Duodenal mucosa (tissue), 2 donors: ENCODE measurements around the gene AP1AR.
"Not testable (repeated sequence)": the region's sequence is repeated elsewhere in the genome, so short reads cannot be mapped to it uniquely, and the experiment has no call there.

Source experiments
- H3K27ac ChIP-seq: one replicate; pipeline ENCODE4 v1.7.0; 2013; ENCODE audit warnings: low read depth, low read length
- H3K27me3 ChIP-seq, 2 donors: one replicate each; pipeline ENCODE4 v1.7.0; 2013; ENCODE audit warnings: low read length in 2 of 2, control low read depth in 1 of 2; ENCODE audit not compliant: insufficient read depth in 2 of 2, control insufficient read depth in 1 of 2
- H3K36me3 ChIP-seq, 2 donors: one replicate each; pipeline ENCODE4 v1.7.0; 2013; ENCODE audit warnings: low read length in 2 of 2, control low read depth in 1 of 2; ENCODE audit not compliant: insufficient read depth in 2 of 2, control insufficient read depth in 1 of 2
- H3K4me1 ChIP-seq, 2 donors: one replicate each; pipeline ENCODE4 v1.7.0; 2013; ENCODE audit warnings: low read length in 2 of 2, control low read depth in 1 of 2; ENCODE audit not compliant: insufficient read depth in 2 of 2, control insufficient read depth in 1 of 2
- H3K4me3 ChIP-seq, 2 donors: one replicate each; pipeline ENCODE4 v1.7.0; 2013; ENCODE audit warnings: low read length in 2 of 2, low read depth in 1 of 2
- H3K9ac ChIP-seq, 2 donors: one replicate each; pipeline ENCODE4 v1.7.0; 2013; ENCODE audit warnings: low read length in 2 of 2, low read depth in 1 of 2
- H3K9me3 ChIP-seq, 2 donors: one replicate each; pipeline ENCODE4 v1.7.0; 2013; ENCODE audit warnings: low read length in 2 of 2, control low read depth in 1 of 2; ENCODE audit not compliant: control insufficient read depth in 1 of 2

AP1AR gene

DNA sequence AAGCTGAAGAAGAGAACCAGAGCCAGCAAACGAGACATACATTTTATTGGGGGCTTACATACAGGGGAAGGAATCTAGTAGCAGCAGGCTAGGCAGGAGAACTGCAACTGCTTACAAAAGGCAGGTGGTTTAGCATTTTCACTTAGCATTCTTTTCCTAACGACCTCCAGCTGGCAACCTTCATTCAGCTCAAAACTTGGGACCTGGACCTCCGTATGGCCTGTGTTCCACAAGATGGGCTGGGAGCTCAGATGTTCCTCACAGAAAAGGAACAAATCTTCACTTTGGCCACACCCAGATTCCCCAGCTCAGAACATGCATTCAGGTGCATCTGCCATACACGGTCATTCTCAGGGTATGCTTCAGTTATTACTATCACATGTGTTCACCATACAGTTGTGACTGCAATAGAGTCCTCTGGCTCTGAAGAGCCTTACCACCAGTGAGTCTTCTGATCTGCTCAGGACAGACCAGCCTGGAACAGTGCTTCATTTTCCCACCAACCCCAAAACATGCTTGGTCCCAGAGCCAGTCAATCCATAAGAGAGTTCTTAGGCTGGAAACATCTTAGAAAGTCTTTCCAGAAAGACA is 29.6 kb upstream of the AP1AR start:
- Histone ChIP-seq H3K27ac (no peak overlapping the region), H3K27me3 (no peaks in the 10 kb centered on the region), H3K4me1 (no peaks in the 10 kb centered on the region), H3K9me3 (no peaks in the 10 kb centered on the region), H3K9ac (no peak overlapping the region), H3K4me3 (no peak overlapping the region), H3K36me3 (no peaks in the 10 kb centered on the region)

DNA sequence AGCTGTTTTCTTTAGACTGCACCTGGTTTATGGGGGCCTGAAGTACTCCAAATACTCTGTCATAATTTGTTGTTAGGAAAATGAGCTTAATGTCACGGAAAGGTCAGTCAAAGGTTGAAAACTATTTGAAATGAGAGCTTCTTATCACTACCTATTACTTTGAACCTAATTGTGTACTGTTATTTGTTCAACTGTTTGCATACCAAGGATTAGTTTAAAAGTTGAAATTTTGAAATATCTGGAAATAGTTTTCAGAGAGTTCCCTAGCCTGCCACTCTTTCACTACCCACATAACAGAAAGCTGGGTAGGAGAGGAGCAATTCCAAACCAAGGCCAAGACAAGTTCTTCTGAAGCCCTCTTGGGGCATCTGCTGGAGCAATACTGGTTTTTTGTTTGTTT is 28.0 kb upstream of the AP1AR start:
- Histone ChIP-seq H3K36me3 (no peaks in the 10 kb centered on the region), H3K9ac (no peak overlapping the region), H3K9me3 (no peaks in the 10 kb centered on the region), H3K27ac (no peak overlapping the region), H3K4me1 (no peaks in the 10 kb centered on the region), H3K27me3 (no peaks in the 10 kb centered on the region), H3K4me3 (no peak overlapping the region)

DNA sequence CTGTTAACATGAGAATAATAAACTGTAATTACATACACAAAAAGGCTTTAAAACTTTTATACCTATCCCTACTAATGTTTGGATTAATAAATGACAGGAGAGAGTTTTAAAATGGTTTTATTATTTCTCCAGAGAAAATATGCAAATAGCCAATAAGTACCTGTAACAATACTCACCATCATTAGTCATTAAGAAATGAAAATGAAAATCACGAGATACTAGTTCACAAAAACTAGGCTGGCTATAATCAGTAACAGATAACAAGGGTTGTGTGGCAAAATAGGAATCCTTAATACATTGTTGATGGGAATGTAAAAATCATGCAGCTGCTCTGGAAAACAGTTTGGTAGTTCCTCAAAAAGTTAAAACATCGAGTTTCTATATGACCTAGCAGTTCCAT is 25.2 kb upstream of the AP1AR start:
- no peak overlapping the region for H3K9ac ChIP-seq
- H3K4me3 ChIP-seq: no peak overlapping the region
- no peaks in the 10 kb centered on the region for H3K36me3 ChIP-seq
- H3K4me1 ChIP-seq: no peaks in the 10 kb centered on the region
- H3K27me3 ChIP-seq: no peaks in the 10 kb centered on the region
- H3K9me3 ChIP-seq: no peaks in the 10 kb centered on the region
- no peak overlapping the region for H3K27ac ChIP-seq

DNA sequence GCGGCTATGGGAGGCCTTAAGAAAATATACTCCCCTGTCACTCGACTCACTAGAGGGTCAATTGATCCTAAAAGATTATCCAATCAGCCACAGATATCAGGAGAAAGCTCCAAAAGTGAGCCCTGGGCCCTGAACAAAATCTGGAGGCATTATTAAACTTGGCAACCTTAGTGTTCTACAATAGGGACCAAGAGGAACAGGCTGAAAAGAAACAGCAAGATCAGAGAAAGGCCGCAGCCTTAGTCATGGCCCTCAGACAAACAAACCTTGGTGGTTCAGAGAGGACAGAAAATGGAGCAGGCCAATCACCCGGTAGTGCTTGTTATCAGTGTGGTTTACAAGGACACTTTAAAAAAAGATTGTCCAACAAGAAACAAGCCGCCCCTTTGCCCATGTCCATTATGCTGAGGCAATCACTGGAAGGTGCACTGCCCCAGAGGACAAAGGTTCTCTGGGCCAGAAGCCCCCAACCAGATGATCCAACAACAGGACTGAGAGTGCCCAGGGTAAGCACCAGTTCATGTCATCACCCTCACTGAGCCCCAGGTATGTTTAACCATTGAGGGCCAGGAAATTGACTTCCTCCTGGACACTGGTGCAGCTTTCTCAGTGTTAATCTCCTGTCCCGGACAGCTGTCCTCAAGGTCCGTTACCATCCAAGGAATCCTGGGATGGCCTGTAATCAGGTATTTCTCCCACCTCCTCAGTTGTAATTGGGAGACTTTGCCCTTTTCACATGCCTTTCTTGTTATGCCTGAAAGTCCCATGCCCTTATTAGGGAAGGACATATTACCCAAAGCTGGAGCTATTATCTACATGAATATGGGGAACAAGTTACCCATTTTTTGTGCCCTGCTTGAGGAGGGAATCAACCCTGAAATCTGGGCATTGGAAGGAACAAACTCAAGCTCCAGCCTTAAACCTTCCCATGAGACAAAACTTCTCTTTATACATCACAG is 23.2 kb upstream of the AP1AR start:
- H3K27ac ChIP-seq, H3K36me3 ChIP-seq, H3K4me3 ChIP-seq, H3K9me3 ChIP-seq, H3K9ac ChIP-seq, H3K27me3 ChIP-seq, H3K4me1 ChIP-seq: not testable (repeated sequence)

DNA sequence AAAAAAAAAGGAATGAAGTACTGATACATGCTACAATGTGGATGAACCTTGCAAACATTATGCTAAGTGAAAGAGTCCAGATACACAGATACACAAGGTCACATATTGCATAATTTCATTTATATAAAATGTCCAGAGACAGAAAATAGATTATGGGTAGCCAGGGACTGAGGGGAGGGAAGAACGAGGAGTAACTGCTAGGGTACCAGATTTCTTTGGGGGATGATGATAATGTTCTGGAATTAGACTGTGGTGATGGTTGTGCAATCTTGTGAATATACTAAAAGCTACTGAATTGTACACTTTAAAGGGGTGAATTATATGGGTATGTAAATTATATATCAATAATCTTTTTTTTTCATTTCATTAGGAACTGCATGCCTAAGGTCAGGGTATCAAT is 20.8 kb upstream of the AP1AR start:
- Histone ChIP-seq H3K27ac (no peak overlapping the region), H3K9ac (no peak overlapping the region), H3K4me1 (no peaks in the 10 kb centered on the region), H3K9me3 (no peaks in the 10 kb centered on the region), H3K4me3 (no peak overlapping the region), H3K36me3 (no peaks in the 10 kb centered on the region), H3K27me3 (no peaks in the 10 kb centered on the region)

DNA sequence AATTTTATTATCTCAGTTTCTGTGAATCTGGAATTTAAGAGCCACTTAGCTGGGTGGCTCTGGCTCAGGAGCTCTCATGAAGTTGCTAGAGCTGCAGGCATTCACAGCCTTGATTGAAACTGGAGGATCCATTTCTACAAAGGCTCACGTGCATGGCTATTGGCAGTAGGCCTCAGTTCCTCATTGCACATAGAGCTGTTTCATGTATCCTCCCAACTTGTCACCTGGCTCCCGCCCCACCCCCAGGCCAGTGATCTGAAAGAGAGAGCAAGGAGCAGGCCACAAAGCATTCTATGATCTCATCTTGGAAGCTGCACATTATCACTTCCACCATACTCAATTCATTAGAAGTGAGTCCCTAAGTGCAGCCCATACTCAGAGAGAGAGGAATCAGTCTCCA is 18.5 kb upstream of the AP1AR start:
- Histone ChIP-seq H3K9me3 (no peaks in the 10 kb centered on the region), H3K36me3 (no peaks in the 10 kb centered on the region), H3K9ac (no peak overlapping the region), H3K4me1 (no peaks in the 10 kb centered on the region), H3K4me3 (no peak overlapping the region), H3K27ac (no peak overlapping the region), H3K27me3 (no peaks in the 10 kb centered on the region)

DNA sequence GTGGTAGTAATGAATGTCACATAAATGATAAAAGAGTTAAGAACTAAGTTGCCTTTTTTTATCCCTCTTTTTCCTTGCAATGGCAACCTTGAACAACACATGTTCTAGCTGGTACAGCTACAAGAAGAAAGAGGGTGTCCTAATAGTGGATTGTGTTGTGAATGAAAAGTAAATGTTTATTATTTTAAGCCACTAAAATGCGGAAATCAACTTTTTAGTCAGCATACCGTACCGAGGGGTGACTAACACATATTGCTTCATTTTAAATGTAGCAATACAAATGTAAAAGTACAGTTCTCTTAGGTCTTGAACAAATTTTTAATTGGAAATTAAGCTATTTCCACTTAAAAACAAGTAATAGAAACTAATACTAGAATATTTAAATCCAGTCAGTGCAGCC is 17.7 kb upstream of the AP1AR start:
- H3K27ac ChIP-seq: no peak overlapping the region
- H3K9ac ChIP-seq: no peak overlapping the region
- no peaks in the 10 kb centered on the region for H3K9me3 ChIP-seq
- H3K4me1 ChIP-seq: no peaks in the 10 kb centered on the region
- no peaks in the 10 kb centered on the region for H3K36me3 ChIP-seq
- no peak overlapping the region for H3K4me3 ChIP-seq
- no peaks in the 10 kb centered on the region for H3K27me3 ChIP-seq

DNA sequence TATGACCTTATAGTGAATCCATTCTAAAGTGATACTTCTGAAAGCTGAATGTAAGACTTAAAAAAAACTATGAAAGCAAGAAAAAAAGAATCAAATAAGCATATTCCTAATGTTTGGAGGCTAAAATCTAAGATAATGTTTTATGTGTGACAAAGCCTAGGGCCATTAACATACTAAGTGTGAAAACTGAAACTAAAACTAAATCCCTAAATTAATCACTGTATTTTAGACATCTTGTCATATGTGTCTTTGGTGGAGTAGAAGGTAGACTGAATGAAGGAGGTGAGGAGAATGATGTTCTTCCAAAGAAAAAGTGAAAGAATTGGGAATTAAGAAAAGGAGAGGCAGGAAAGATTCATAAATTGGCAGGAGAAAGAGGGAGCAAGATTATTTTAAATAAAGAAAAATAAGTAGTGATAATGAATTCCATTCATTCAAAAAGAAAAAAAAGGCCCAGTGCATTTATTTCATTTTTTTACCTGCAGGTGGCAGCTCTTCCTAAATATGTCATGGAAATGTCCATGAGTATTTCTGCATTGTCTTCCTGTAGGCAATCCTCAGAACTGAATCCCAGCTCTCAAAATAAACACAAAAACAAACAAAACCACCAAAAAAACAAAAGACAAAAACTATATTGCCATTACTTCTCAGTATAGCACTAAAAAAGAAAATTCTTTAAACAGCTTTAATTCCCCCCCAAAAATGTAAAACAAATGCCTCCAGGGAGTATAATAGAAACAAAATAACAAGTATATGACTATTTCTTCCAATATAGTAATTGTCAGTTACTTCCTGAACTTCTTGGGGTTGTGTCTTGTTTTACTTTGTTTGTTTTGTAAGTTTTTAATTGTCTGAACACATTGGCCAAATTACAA is 17.0 kb upstream of the AP1AR start:
- no peaks in the 10 kb centered on the region for H3K4me1 ChIP-seq
- no peaks in the 10 kb centered on the region for H3K36me3 ChIP-seq
- no peaks in the 10 kb centered on the region for H3K27me3 ChIP-seq

DNA sequence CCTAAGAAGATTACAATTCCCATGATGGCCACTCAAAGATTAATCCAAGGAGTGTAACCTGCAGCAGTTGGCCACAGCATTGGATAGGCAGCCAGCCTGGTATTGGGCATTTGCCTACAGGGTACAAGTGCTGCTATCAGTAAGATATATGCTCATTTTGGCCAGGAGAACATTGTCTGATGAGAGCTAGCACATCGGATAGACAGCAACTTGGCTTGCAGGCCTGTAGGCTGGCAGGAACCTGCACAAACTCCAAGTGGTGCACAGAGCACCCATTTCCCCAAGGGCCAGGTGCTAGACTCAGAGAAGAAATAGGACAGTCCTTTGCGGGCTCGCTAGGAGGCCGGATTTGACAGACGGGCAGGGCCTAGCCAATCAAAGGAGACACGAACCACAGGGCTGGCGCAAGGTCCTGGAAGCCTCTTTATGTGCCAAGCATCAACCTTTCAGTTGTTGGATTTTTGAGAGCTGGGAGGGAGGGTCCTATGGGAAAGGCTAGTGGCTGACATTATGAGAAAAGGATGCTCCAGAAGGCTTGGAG is 11.7 kb upstream of the AP1AR start:
- no peaks in the 10 kb centered on the region for H3K9me3 ChIP-seq
- no peaks in the 10 kb centered on the region for H3K36me3 ChIP-seq
- H3K27ac ChIP-seq: no peak overlapping the region
- no peaks in the 10 kb centered on the region for H3K4me1 ChIP-seq
- H3K27me3 ChIP-seq: no peaks in the 10 kb centered on the region
- no peak overlapping the region for H3K9ac ChIP-seq
- no peak overlapping the region for H3K4me3 ChIP-seq

More for the DNA sequence above, 17.0 kb upstream of the AP1AR start:
- no peak overlapping the region for H3K4me3 ChIP-seq
- no peak overlapping the region for H3K27ac ChIP-seq
- no peak overlapping the region for H3K9ac ChIP-seq
- H3K9me3 ChIP-seq: no peaks in the 10 kb centered on the region
